HFFc6 (cell line): Measurements from ENCODE around the gene ZWINT. TPM values are rescaled to one million over a fixed set of nuclear protein-coding genes. Genes with fewer than 3 reads are reported as not detected.

Source experiments
- DNase-seq: peaks from one replicate; pipeline ENCODE4 v3.0.0-alpha.2; 2018
- H3K27ac Mint-ChIP-seq: 2 replicates; pipeline ENCODE4 v1.8.0; 2020; ENCODE audit warnings: mild to moderate bottlenecking, mixed read lengths
- H3K27me3 Mint-ChIP-seq: 2 replicates; pipeline ENCODE4 v1.8.0; 2021; ENCODE audit warnings: mild to moderate bottlenecking, moderate library complexity, mixed read lengths; ENCODE audit not compliant: insufficient read depth
- H3K36me3 Mint-ChIP-seq: 2 replicates; pipeline ENCODE4 v1.8.0; 2021; ENCODE audit warnings: low read depth, mixed read lengths
- H3K4me1 Mint-ChIP-seq: 2 replicates; pipeline ENCODE4 v1.8.0; 2020; ENCODE audit warnings: low read depth, mixed read lengths
- H3K4me3 Mint-ChIP-seq: 2 replicates; pipeline ENCODE4 v1.8.0; 2020; ENCODE audit warnings: mild to moderate bottlenecking, moderate library complexity, mixed read lengths
- H3K9me3 Mint-ChIP-seq: 2 replicates; pipeline ENCODE4 v1.8.0; 2020; ENCODE audit warnings: mild to moderate bottlenecking, mixed read lengths
- total RNA-seq, 6 experiments: library from RNA; stranded (reverse); fragmentation: NEBNext Ultra II Directional; extraction: Animal tissue kit (Norgen Biotek cat#: 25700); gene quantifications; 2 replicates in 1 of 6; 3 replicates in 5 of 6; pipeline ENCODE4 v1.2.3, GENCODE V29; 2021
- TF ChIP-seq, protein P1 (sequence below): fragments of 200-600 bp; sonication (generic); IDR thresholded peaks from 2 replicates; pipeline ENCODE4 v1.5.0; 2021; ENCODE audit warnings: antibody characterized with exemption, mild to moderate bottlenecking

The ZWINT gene
- total RNA-seq, 6 experiments from 2014 or later, result 25.4 to 64.6 (median 57.0) TPM

DNA sequence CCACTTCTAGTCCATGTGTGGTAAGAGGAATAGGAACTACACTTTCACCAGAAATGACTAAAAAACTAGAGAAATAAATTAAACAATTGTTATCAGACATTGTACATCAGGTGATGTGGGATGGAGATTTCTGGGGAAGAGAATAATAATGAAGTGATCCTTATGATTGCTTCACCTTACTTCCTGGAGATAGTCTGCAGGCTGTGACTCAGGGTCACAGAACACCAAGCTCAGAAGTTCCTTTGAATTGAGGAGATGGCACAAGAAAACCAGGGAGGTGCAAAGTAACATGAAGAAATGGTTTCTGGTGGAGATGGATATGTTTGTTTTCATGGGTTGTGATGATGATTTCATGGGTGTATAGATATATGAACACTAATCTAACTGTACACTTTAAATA, 44.5 kb downstream of the ZWINT start:
- TF ChIP-seq, protein P1, sequence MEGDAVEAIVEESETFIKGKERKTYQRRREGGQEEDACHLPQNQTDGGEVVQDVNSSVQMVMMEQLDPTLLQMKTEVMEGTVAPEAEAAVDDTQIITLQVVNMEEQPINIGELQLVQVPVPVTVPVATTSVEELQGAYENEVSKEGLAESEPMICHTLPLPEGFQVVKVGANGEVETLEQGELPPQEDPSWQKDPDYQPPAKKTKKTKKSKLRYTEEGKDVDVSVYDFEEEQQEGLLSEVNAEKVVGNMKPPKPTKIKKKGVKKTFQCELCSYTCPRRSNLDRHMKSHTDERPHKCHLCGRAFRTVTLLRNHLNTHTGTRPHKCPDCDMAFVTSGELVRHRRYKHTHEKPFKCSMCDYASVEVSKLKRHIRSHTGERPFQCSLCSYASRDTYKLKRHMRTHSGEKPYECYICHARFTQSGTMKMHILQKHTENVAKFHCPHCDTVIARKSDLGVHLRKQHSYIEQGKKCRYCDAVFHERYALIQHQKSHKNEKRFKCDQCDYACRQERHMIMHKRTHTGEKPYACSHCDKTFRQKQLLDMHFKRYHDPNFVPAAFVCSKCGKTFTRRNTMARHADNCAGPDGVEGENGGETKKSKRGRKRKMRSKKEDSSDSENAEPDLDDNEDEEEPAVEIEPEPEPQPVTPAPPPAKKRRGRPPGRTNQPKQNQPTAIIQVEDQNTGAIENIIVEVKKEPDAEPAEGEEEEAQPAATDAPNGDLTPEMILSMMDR, result no peak
- no peaks in the 10 kb centered on the region; the same call in 1 of the 2 replicates for H3K27me3 Mint-ChIP-seq
- no peaks in the 10 kb centered on the region for H3K4me1 Mint-ChIP-seq
- H3K9me3 Mint-ChIP-seq, result peaks cover 15% of the 10 kb centered on the region; the same call in 1 of the 2 replicates
- no peaks in the 10 kb centered on the region for H3K36me3 Mint-ChIP-seq
- H3K27ac Mint-ChIP-seq, result no peak overlapping the region
- DNase-seq, result no peak
- no peak overlapping the region for H3K4me3 Mint-ChIP-seq
